ENCODE results near the gene KCTD17.

The KCTD17 gene

DNA sequence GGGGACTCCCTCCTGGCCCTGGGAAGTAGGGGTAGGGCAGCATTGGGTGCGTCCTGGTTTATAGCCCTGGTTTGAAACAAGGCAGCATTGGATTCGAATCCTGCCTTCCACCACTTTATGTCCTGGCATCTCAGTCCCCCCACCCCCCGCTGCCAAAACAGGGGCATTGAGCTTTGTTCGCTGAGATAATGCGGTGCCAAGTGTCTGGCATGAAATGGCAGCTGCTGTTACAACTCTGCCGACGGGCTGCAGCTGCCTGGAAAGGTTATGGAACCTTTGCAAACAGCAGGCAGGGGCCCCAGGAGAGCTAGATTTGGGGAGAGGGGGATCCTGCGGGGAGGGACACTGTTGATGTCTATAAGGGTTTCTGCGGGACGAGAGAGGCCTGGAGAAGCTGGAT, 34.2 kb upstream of the KCTD17 start:
- Histone ChIP-seq H3K4me3 (ENCODE audit: low read depth in 1 of 2, low read length in 1 of 2) (no peak overlapping the region), H3K36me3 (peaks cover 12% of the 10 kb centered on the region), H3K4me1 (ENCODE audit: control insufficient read depth in 1 of 2, insufficient read depth in 1 of 2, low read depth in 1 of 2, low read length in 1 of 2) (peaks cover 40 to 41% of the 10 kb centered on the region in 2 experiments), H3K27ac (no peak overlapping the region), H3K9me3 (no peaks in the 10 kb centered on the region), H3K27me3 (no peaks in the 10 kb centered on the region)
- TF ChIP-seq, protein P1, sequence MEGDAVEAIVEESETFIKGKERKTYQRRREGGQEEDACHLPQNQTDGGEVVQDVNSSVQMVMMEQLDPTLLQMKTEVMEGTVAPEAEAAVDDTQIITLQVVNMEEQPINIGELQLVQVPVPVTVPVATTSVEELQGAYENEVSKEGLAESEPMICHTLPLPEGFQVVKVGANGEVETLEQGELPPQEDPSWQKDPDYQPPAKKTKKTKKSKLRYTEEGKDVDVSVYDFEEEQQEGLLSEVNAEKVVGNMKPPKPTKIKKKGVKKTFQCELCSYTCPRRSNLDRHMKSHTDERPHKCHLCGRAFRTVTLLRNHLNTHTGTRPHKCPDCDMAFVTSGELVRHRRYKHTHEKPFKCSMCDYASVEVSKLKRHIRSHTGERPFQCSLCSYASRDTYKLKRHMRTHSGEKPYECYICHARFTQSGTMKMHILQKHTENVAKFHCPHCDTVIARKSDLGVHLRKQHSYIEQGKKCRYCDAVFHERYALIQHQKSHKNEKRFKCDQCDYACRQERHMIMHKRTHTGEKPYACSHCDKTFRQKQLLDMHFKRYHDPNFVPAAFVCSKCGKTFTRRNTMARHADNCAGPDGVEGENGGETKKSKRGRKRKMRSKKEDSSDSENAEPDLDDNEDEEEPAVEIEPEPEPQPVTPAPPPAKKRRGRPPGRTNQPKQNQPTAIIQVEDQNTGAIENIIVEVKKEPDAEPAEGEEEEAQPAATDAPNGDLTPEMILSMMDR (IDR thresholded peaks at IDR 0.05) = no peak

DNA sequence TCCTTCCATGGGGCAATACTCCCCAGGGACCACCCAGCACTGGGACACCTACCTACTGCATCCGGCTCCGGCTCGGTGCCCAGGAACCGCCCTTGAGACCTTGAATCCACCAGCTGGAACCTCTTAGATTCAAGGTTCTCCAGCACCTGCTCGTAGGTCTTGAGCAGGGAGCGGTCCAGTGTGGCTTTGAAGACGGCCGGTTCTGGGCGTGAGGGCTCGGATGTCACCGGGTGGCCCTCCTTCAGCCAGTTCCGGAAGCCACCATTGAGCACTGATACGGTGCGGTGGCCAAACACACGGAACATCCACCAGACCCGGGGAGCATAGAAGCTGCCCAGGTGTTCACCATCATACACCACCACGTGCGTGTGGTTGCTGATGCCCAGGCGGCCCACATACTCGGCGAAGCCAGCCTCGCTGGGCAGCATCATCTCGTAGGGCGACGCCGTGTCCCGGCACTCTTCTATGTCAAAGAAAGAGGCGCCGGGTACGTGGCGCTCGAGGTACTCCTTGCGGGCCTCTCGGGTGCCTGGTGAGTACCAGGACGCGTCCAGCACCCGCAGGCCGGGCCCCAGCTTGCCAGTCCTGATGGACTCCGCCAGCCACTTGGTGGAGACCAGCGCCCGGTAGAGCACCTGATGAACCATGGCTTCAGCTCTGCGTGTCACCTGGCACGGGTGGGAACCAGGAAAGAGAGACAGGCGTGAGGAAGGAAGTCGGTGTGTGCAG, 33.3 kb upstream of the KCTD17 start:
- H3K36me3 ChIP-seq = peaks cover 12% of the 10 kb centered on the region
- no peaks in the 10 kb centered on the region for H3K9me3 ChIP-seq
- TF ChIP-seq, protein P1 (IDR thresholded peaks at IDR 0.05) = no peak
- H3K27ac ChIP-seq = peak overlapping the region; percentile 91
- no peaks in the 10 kb centered on the region for H3K27me3 ChIP-seq
- H3K4me3 ChIP-seq (ENCODE audit: low read depth in 1 of 2, low read length in 1 of 2) = peak overlapping the region; percentile 85 to 89
- H3K4me1 ChIP-seq (ENCODE audit: control insufficient read depth in 1 of 2, insufficient read depth in 1 of 2, low read depth in 1 of 2, low read length in 1 of 2) = peaks cover 40 to 41% of the 10 kb centered on the region in 2 experiments

DNA sequence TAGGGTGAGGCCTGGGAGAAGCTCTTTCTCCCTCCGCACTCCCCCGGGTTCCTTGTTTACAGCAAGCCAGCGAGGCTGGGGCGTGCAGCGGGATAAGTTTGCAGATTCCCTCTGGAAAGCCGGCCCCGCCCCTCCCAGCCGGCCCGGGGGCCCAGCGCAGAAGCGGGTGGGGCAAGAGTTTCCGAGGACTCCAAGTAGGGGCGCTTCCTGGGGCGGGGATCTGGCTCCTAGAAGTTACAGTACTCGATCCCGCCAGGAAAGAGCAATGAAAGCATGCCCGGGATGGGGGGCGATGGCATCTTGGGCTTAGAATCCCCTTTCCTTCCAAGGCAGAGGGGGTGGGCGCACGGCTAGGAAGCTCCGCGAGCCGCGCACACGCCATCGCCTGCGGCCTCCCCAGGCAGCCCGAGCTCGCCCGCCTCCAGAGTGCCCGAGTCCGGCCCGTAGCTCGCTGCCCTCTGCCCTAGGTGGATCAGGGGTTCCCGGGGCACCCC, 32.7 kb upstream of the KCTD17 start:
- Histone ChIP-seq H3K4me1 (ENCODE audit: control insufficient read depth in 1 of 2, insufficient read depth in 1 of 2, low read depth in 1 of 2, low read length in 1 of 2) (peaks cover 36 to 37% of the 10 kb centered on the region in 2 experiments), H3K27me3 (no peaks in the 10 kb centered on the region), H3K4me3 (ENCODE audit: low read depth in 1 of 2, low read length in 1 of 2) (peak overlapping the region; percentile 85 to 89), H3K9me3 (no peaks in the 10 kb centered on the region), H3K36me3 (peaks cover 12% of the 10 kb centered on the region), H3K27ac (peak overlapping the region; percentile 91)
- TF ChIP-seq, protein P1 (IDR thresholded peaks at IDR 0.05) = no peak

DNA sequence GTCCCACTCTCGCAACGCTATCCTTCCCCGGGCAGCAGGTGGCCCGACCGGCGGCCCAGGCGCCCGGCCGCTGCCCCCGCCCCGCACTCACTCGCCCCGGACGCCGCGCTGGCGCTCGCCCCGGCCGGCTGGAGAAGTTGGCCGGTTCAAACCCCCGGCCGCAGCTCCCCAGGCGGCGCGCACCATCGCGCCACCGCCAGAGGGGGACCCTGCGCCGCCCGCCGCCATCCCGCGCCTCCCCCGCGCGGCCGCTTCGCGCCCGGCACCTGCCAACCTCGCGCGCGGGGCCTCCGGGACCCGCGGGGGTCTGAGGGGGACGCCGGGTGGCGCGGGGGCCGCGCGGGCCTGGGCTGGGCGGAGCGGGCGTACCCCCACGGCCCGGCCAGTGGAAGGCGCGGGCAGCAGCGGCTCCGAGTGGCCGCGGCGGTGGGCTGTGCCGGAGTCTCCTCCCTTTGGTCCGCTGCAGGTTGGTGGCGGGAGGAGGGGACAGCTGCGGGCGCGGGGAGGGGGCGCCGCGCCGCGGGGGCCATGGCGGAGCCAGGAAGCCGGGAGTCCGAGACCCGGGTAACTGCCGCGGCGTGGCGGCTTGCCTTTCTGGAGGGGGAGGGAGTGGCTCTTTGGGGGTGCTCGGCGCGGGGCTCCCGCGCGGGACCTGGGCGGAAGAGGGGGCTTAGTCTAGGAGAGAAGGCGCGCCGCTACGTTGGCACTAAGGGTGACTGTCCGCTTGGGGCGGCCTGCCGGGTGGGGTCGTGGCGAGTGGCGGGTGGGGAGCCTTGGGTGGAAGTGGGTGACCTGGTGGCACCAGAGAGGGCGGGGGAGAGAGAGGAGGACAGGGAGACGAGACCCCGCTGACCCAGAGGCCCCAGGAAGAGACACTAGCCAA, 32.0 kb upstream of the KCTD17 start, which contains the start of the genes MPST and TST:
Gene MPST, plus strand, starts transcription at position 434 of the 883 bp plus-strand sequence. Its CDS starts 95 bp downstream, at position 529.
Gene TST, minus strand, starts transcription at position 139 of the 883 bp plus-strand sequence. CDS start 715 bp downstream, outside the sequence.
- Histone ChIP-seq H3K4me1 (ENCODE audit: control insufficient read depth in 1 of 2, insufficient read depth in 1 of 2, low read depth in 1 of 2, low read length in 1 of 2) (peaks cover 36 to 37% of the 10 kb centered on the region in 2 experiments), H3K9me3 (no peaks in the 10 kb centered on the region), H3K27me3 (no peaks in the 10 kb centered on the region), H3K27ac (peak within 1 kb of the TSS; percentile 91), H3K4me3 (ENCODE audit: low read depth in 1 of 2, low read length in 1 of 2) (peak within 1 kb of the TSS; percentile 89 to 91), H3K36me3 (peaks cover 18% of the 10 kb centered on the region)
- TF ChIP-seq, protein P1 (IDR thresholded peaks at IDR 0.05) = peak; percentile 43

DNA sequence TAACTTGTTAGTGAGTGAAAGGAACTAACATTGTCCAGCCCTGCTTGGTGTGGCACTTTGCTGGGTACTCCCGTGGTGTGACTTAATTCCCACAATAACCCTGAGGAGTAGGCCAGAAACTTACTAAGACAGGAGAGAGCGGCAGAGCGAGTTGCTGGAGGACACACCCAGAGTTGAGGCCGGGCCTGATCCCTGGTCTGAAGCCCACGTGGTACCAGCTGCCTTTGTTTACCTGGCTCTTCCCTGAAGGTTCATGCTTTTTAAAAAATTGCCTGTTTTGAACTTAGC, 31.4 kb upstream of the KCTD17 start:
- H3K36me3 ChIP-seq = peaks cover 24% of the 10 kb centered on the region
- no peaks in the 10 kb centered on the region for H3K27me3 ChIP-seq
- peaks cover 34 to 37% of the 10 kb centered on the region in 2 experiments for H3K4me1 ChIP-seq (ENCODE audit: control insufficient read depth in 1 of 2, insufficient read depth in 1 of 2, low read depth in 1 of 2, low read length in 1 of 2)
- H3K9me3 ChIP-seq = no peaks in the 10 kb centered on the region
- TF ChIP-seq, protein P1 (IDR thresholded peaks at IDR 0.05) = no peak
- peak overlapping the region; percentile 89 to 91 for H3K4me3 ChIP-seq (ENCODE audit: low read depth in 1 of 2, low read length in 1 of 2)
- peak overlapping the region; percentile 91 for H3K27ac ChIP-seq
